Heart left ventricle (tissue), 16 donors: ENCODE results near the gene BTRC. TPM values are rescaled to one million over a fixed set of nuclear protein-coding genes. Genes with fewer than 3 reads are reported as not detected.

Experiments used
- ATAC-seq, 4 donors: fragments of 200-7000 bp; cut with Tn5 transposase; one replicate each; pipeline ENCODE4 v1.9.1; 2020 to 2022; ENCODE audit warnings: moderate library complexity in 4 of 4, mild to moderate bottlenecking in 3 of 4, moderate number of reproducible peaks in 1 of 4
- DNase-seq, 5 donors: peaks; one replicate each; pipeline ENCODE4 v3.0.0-alpha.2; 2020
- H3K27ac ChIP-seq, 12 donors: fragments of 200-600 bp; sonication (generic) in 4 of 12; one replicate each; pipeline versions ENCODE4 v1.5.0 to v1.8.0; 2016 to 2022; ENCODE audit warnings: mild to moderate bottlenecking in 2 of 12
- H3K27me3 ChIP-seq, 9 donors: fragments of 200-600 bp; sonication (generic) in 2 of 9; one replicate each; pipeline versions ENCODE4 v1.5.1 to v1.8.0; 2016 to 2022; ENCODE audit warnings: mild to moderate bottlenecking in 3 of 9
- H3K36me3 ChIP-seq, 9 donors: fragments of 200-600 bp; sonication (generic) in 2 of 9; one replicate each; pipeline versions ENCODE4 v1.5.0 to v1.8.0; 2018 to 2022; ENCODE audit warnings: mild to moderate bottlenecking in 2 of 9
- H3K4me1 ChIP-seq, 12 donors: fragments of 200-600 bp; sonication (generic) in 4 of 12; one replicate each; pipeline versions ENCODE4 v1.5.0 to v1.8.0; 2016 to 2022; ENCODE audit warnings: mild to moderate bottlenecking in 3 of 12
- H3K4me3 ChIP-seq, 12 donors: fragments of 200-600 bp; sonication (generic) in 4 of 12; one replicate each; pipeline versions ENCODE4 v1.5.0 to v1.8.0; 2017 to 2022; ENCODE audit warnings: mild to moderate bottlenecking in 9 of 12, moderate library complexity in 4 of 12
- H3K9me3 ChIP-seq, 12 donors: fragments of 200-600 bp; sonication (generic) in 4 of 12; one replicate each; pipeline versions ENCODE4 v1.5.0 to v1.8.0; 2016 to 2022; ENCODE audit warnings: mild to moderate bottlenecking in 1 of 12
- CTCF ChIP-seq, 12 donors: fragments of 200-600 bp; sonication (generic) in 4 of 12; IDR thresholded peaks; one replicate each; pipeline versions ENCODE4 v1.5.0 to v1.8.0; 2018 to 2022; ENCODE audit warnings: antibody characterized with exemption in 12 of 12, mild to moderate bottlenecking in 5 of 12
- POLR2A ChIP-seq, 2 donors: fragments of 450-650 bp; IDR thresholded peaks; one replicate each; pipeline ENCODE4 v1.6.1; 2017; ENCODE audit warnings: antibody characterized with exemption in 2 of 2, mild to moderate bottlenecking in 2 of 2, moderate library complexity in 2 of 2
- WGBS, 4 donors: extraction: QIAGEN DNeasy Blood & Tissue Kit in 2 of 4; methylation state at CpG; one replicate each; pipeline versions ENCODE4 v1.1.5 to v1.1.7; 2013 to 2018; 5-methylcytosine and 5-hydroxymethylcytosine counted together
- intact Hi-C, 10 donors: fragments of 100-400 bp; cut with DNase I; formaldehyde crosslinking; loops; one replicate each; pipeline versions ENCODE4 v1.11.1 to v1.14.2; 2022
- polyA plus RNA-seq, 2 donors: library from polyadenylated mRNA; stranded (reverse); fragments of 200-250 nt; gene quantifications; one replicate each; pipeline ENCODE4 v1.2.3, GENCODE V29; 2013
- total RNA-seq, 9 donors: library from RNA; depleted of rRNA in 2 of 9; stranded (reverse); fragments of >200 nt in 2 of 9; fragmentation: NEBNext Ultra II Directional in 3 of 9; extraction: Animal tissue kit (Norgen Biotek cat#: 25700) in 3 of 9; gene quantifications; one replicate each; pipeline versions ENCODE4 v1.1.0 to v1.2.4, GENCODE V29; 2016 to 2023
- donor health status: ischemic (EF 13 %, LVEDD 7.1; RV severe dilation, severe dysfunction).
- donor health status: healthy with polysubstance abuse.
- donor health status: DM: no; HTN: yes; CAD: no.
- donor health status: DM: no; HTN: no; CAD: no.
- donor health status: ischemic (EF 25% LVEDD 6.9; RV normal size, moderate dysfunction).
- donor health status: ischemic (EF 25% LVEDD 5.7; RV mildly dilated, moderate dysfunction).
- donor health status: healthy.
- donor health status: DM: yes; HTN: yes; CAD: no.
- donor health status: ischemic (EF 35%, LVEDD 5.7; RV mildly dilated, moderate dysfunction).
- donor health status: nonischemic (EF 11% LVEDD 7.7; RV severe dilation, severe dysfunction).
- donor health status: DM: yes; HTN: yes; CAD: no.
- donor health status: PGD.
- donor health status: ischemic (EF 29% LVEDD 5.4; RV normal size, mild dysfunction).
- donor health status: nonischemic (EF 23%, LVEDD 6.1; RV moderate dilation, normal function).

The BTRC gene
- total and polyA plus RNA-seq, 11 donors = 10.7 to 53.5 (median 32.1) TPM

GRCh38 chr10:101562231-101562630 is 208.3 kb downstream of the BTRC start:
- TF ChIP-seq POLR2A (IDR thresholded peaks at IDR 0.05) (no peak), CTCF (IDR thresholded peaks at IDR 0.05) (no peak)
- WGBS, 4 donors = 86 to 90% (median 88%) methylated on average over 5 of the region's 5 CpGs
- DNase-seq (peak in 1 of 5 donors; percentile 13), ATAC-seq (no peak)
- Histone ChIP-seq H3K27ac (no peak overlapping the region), H3K9me3 (no peaks in the 10 kb centered on the region), H3K27me3 (peaks cover 2 to 35% (median 21%) of the 10 kb centered on the region in 9 donors), H3K4me3 (no peak overlapping the region), H3K36me3 (no peaks in the 10 kb centered on the region), H3K4me1 (peaks cover 0 to 13% (median 0%) of the 10 kb centered on the region in 12 donors)
- intact Hi-C loops = loop anchor here in 3 of 10 donors (2.0 to 10.0 kb wide), 3 partner anchors 257 to 345 kb away; no protein-coding TSS in a partner anchor

GRCh38 chr10:101563007-101563406 is 209.0 kb downstream of the BTRC start:
- intact Hi-C loops = loop anchor here in 3 of 10 donors (2.0 to 10.0 kb wide), 3 partner anchors 258 to 346 kb away; no protein-coding TSS in a partner anchor
- ATAC-seq = no peak
- Histone ChIP-seq H3K27ac (no peak overlapping the region), H3K4me1 (peaks cover 0 to 13% (median 0%) of the 10 kb centered on the region in 12 donors), H3K27me3 (peaks cover 5 to 41% (median 27%) of the 10 kb centered on the region in 9 donors), H3K4me3 (no peak overlapping the region), H3K9me3 (no peaks in the 10 kb centered on the region), H3K36me3 (no peaks in the 10 kb centered on the region)
- TF ChIP-seq POLR2A (IDR thresholded peaks at IDR 0.05) (no peak), CTCF (IDR thresholded peaks at IDR 0.05) (no peak)
- WGBS, 4 donors = 63 to 71% (median 69%) methylated on average over 2 to 3 of the region's 3 CpGs
- DNase-seq = no peak

- H3K4me3 ChIP-seq = no peak overlapping the region
- intact Hi-C loops = loop anchor here in 3 of 10 donors (2.0 to 10.0 kb wide), 3 partner anchors 259 to 347 kb away; no protein-coding TSS in a partner anchor
- 72 to 78% (median 77%) methylated on average over 9 to 11 of the region's 11 CpGs for WGBS, 4 donors
- ATAC-seq (no peak), DNase-seq (peak in 1 of 5 donors; percentile 15)
- H3K36me3 ChIP-seq = no peaks in the 10 kb centered on the region
- peaks cover 5 to 47% (median 32%) of the 10 kb centered on the region in 9 donors for H3K27me3 ChIP-seq
- TF ChIP-seq CTCF (IDR thresholded peaks at IDR 0.05) = no peak
- no peak for TF ChIP-seq POLR2A (IDR thresholded peaks at IDR 0.05)
- H3K4me1 ChIP-seq = peaks cover 0 to 13% (median 0%) of the 10 kb centered on the region in 12 donors
- H3K27ac ChIP-seq = no peak overlapping the region
- no peaks in the 10 kb centered on the region for H3K9me3 ChIP-seq
These were observed 209.6 kb downstream of the BTRC start for GRCh38 chr10:101563497-101564040.

- intact Hi-C loops = loop anchor here in 3 of 10 donors (10.0 kb wide), 2 partner anchors 260 to 290 kb away; no protein-coding TSS in a partner anchor
- no peaks in the 10 kb centered on the region for H3K36me3 ChIP-seq
- DNase-seq = peak in 1 of 5 donors; percentile 47
These were observed 210.6 kb downstream of the BTRC start for GRCh38 chr10:101564490-101564991.

More at GRCh38 chr10:101564490-101564991, 210.6 kb downstream of the BTRC start:
- no peak for TF ChIP-seq CTCF (IDR thresholded peaks at IDR 0.05)
- no peak for TF ChIP-seq POLR2A (IDR thresholded peaks at IDR 0.05)
- Histone ChIP-seq H3K27me3 (peaks cover 7 to 57% (median 42%) of the 10 kb centered on the region in 9 donors), H3K4me3 (no peak overlapping the region), H3K4me1 (peaks cover 0 to 17% (median 3%) of the 10 kb centered on the region in 12 donors), H3K9me3 (no peaks in the 10 kb centered on the region), H3K27ac (no peak overlapping the region)
- ATAC-seq = no peak
- WGBS, 4 donors = 87 to 89% (median 88%) methylated on average over 15 of the region's 15 CpGs
